Measurements from ENCODE around the gene ZNF22. TPM values are rescaled to one million over a fixed set of nuclear protein-coding genes. Genes with fewer than 3 reads are reported as not detected.

The ZNF22 gene
- total and polyA plus RNA-seq, 12 donors = 8.0 to 28.7 (median 13.2) TPM

DNA sequence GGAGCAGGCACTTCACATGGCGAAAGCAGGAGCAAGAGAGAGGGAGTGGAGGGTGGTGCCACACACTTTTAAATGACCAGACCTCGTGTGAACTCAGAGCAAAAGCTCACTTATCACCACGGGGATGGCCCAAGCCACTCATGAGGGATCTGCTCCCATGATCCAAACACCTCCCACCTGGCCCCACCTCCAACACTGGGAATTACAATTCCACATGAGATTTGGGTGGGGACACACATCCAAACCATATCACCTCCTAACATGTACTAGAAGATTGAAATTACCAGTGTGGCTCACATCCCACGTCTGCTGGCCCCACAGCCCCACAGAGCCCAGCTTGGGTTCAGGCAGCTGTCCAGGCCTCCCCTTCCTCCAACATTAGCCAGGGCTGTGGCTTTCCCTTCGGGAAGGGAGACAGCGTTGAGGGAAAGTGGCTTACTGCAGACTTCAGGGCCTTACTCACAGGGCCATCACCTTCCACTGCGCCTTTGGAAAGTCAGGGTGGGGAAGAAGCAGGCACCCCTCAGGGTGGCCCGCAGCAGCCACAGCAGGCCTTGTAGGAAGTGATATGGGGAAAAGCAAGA is 29.8 kb upstream of the ZNF22 start:
- 92 to 96% (median 94%) methylated on average over 6 to 8 of the region's 8 CpGs for WGBS, 4 donors
- Histone ChIP-seq H3K9me3 (replicated peaks in 1 of 3) (no peaks in the 10 kb centered on the region), H3K27me3 (no peaks in the 10 kb centered on the region), H3K27ac (no peak overlapping the region), H3K4me3 (no peak overlapping the region), H3K36me3 (replicated peaks in 1 of 2) (peaks cover 0 to 13% of the 10 kb centered on the region in 2 donors), H3K4me1 (replicated peaks in 1 of 2) (peaks cover 16 to 47% of the 10 kb centered on the region in 2 donors)
- no peak for TF ChIP-seq POLR2A (IDR thresholded peaks at IDR 0.05)
- TF ChIP-seq, protein P1, sequence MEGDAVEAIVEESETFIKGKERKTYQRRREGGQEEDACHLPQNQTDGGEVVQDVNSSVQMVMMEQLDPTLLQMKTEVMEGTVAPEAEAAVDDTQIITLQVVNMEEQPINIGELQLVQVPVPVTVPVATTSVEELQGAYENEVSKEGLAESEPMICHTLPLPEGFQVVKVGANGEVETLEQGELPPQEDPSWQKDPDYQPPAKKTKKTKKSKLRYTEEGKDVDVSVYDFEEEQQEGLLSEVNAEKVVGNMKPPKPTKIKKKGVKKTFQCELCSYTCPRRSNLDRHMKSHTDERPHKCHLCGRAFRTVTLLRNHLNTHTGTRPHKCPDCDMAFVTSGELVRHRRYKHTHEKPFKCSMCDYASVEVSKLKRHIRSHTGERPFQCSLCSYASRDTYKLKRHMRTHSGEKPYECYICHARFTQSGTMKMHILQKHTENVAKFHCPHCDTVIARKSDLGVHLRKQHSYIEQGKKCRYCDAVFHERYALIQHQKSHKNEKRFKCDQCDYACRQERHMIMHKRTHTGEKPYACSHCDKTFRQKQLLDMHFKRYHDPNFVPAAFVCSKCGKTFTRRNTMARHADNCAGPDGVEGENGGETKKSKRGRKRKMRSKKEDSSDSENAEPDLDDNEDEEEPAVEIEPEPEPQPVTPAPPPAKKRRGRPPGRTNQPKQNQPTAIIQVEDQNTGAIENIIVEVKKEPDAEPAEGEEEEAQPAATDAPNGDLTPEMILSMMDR (IDR thresholded peaks at IDR 0.05) = no peak
- intact Hi-C loops (cut with DNase I) = loop anchor here in 1 of 2 donors (5.0 kb wide), 1 partner anchor 39 kb away; no protein-coding TSS in a partner anchor
- DNase-seq = no peak

DNA sequence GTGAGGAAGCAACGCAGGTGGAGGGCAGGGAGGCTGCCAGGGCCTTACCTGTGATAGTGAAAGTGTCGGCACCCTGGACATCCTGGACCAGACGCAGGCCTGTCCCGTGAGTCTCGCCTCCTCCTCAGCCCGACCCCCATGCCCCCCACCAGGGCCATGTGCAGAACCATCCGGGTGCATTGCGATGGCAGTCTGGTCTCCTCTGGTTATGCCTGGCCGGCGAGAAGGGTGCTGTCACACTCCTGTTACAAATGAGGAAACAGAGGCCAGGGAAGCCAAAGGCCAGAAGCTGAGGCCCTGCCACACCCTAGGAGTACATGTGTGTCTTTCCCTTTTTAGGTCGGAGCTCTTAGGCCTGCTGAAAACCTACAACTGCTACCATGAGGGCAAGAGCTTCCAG is 29.3 kb upstream of the ZNF22 start:
- Histone ChIP-seq H3K27ac (no peak overlapping the region), H3K4me1 (replicated peaks in 1 of 2) (peaks cover 16 to 47% of the 10 kb centered on the region in 2 donors), H3K27me3 (no peaks in the 10 kb centered on the region), H3K4me3 (no peak overlapping the region), H3K36me3 (replicated peaks in 1 of 2) (peaks cover 0 to 17% of the 10 kb centered on the region in 2 donors), H3K9me3 (replicated peaks in 1 of 3) (no peaks in the 10 kb centered on the region)
- DNase-seq = no peak
- WGBS, 4 donors = 85 to 96% (median 94%) methylated on average over 7 to 11 of the region's 11 CpGs
- intact Hi-C loops (cut with DNase I) = loop anchor here in 1 of 2 donors (5.0 kb wide), 1 partner anchor 39 kb away; no protein-coding TSS in a partner anchor
- TF ChIP-seq, protein P1 (IDR thresholded peaks at IDR 0.05) = no peak
- TF ChIP-seq POLR2A (IDR thresholded peaks at IDR 0.05) = no peak

DNA sequence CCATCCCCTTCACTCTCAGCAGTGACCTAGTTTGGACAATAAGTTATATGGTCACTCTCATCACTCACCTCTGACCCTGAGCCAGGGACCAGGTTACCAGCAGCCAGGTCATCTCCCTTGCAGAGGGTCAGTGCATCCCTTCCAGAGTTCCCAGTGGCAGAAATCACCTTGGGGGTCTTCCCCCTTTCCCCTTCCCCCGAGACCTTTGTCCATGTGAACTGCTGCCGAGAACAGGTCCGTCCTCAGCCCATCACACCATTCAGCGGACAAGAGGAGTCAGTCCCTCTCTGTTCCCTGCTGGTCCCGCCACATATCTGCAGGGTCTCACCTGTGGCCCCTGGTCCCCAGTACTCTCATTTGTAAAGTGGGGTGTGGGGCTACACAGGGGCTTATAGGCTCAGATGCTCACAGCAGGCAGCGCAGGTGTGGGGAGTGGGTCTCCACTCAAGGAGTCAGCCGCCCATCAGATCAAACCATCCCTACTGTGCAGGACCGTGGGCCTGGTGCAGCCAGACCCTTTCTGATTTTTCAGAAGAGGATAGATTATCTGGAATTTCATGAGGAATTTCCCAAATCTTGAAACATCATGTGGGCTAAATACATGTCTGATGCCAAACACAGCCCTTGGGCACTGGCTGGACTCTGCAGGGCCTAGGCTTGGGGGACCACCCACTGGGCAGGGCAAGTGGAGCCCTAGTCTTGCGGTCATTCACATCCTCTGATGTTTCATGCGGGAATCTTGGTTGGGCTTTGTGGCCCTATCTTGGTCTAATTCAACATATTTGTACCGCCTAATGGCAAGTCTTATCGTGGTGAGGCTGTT is 28.6 kb upstream of the ZNF22 start:
- Histone ChIP-seq H3K4me3 (no peak overlapping the region), H3K9me3 (replicated peaks in 1 of 3) (no peaks in the 10 kb centered on the region), H3K4me1 (replicated peaks in 1 of 2) (peaks cover 16 to 49% of the 10 kb centered on the region in 2 donors), H3K36me3 (replicated peaks in 1 of 2) (peaks cover 0 to 22% of the 10 kb centered on the region in 2 donors), H3K27me3 (no peaks in the 10 kb centered on the region), H3K27ac (no peak overlapping the region)
- no peak for TF ChIP-seq POLR2A (IDR thresholded peaks at IDR 0.05)
- TF ChIP-seq, protein P1 (IDR thresholded peaks at IDR 0.05) = no peak
- 93 to 98% (median 95%) methylated on average over 11 to 12 of the region's 12 CpGs for WGBS, 4 donors
- intact Hi-C loops (cut with DNase I) = loop anchor here in 1 of 2 donors (5.0 kb wide), 1 partner anchor 40 kb away; no protein-coding TSS in a partner anchor
- DNase-seq = peak in 1 of 7 donors; percentile 10

DNA sequence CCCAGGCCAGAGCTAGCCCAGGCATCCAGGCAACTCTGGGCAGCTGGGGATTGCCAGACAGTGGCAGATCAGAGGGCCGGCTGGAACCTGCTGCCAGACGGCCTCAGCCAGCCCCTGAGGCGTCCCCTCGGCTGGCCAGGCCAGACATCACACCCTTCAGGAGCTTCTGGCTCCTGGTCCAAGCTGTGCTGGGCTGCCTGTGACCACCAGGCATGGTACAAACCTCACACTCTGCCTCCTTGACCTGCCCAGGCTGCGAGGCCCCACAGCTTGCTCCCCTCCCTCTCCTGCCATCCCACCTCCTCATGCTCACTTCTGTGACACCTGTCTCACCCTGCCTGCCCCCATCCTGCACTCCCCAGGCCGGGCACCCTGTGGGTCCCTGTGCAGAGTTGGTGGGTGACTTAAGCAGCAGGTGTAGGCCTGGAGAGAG is 27.8 kb upstream of the ZNF22 start:
- H3K36me3 ChIP-seq (replicated peaks in 1 of 2) = peaks cover 0 to 29% of the 10 kb centered on the region in 2 donors

More for the DNA sequence above, 27.8 kb upstream of the ZNF22 start:
- intact Hi-C loops (cut with DNase I) = loop anchor here in 1 of 2 donors (5.0 kb wide), 1 partner anchor 41 kb away; no protein-coding TSS in a partner anchor
- DNase-seq = no peak
- TF ChIP-seq POLR2A (IDR thresholded peaks at IDR 0.05) = no peak
- TF ChIP-seq, protein P1 (IDR thresholded peaks at IDR 0.05) = no peak
- Histone ChIP-seq H3K27ac (no peak overlapping the region), H3K9me3 (replicated peaks in 1 of 3) (no peaks in the 10 kb centered on the region), H3K4me3 (no peak overlapping the region), H3K27me3 (no peaks in the 10 kb centered on the region), H3K4me1 (replicated peaks in 1 of 2) (peaks cover 23 to 49% of the 10 kb centered on the region in 2 donors)
- WGBS, 4 donors = 85 to 94% (median 87%) methylated on average over 2 to 6 of the region's 6 CpGs

All from adrenal gland (tissue), 12 donors.